ENCODE data around the gene PEX14. TPM values are rescaled to one million over a fixed set of nuclear protein-coding genes. Genes with fewer than 3 reads are reported as not detected.
"Not testable (repeated sequence)": the region's sequence is repeated elsewhere in the genome, so short reads cannot be mapped to it uniquely, and the experiment has no call there.

PEX14 gene
- total RNA-seq, 4 donors from 2014 or later = 10.1 to 22.7 (median 15.1) TPM

DNA sequence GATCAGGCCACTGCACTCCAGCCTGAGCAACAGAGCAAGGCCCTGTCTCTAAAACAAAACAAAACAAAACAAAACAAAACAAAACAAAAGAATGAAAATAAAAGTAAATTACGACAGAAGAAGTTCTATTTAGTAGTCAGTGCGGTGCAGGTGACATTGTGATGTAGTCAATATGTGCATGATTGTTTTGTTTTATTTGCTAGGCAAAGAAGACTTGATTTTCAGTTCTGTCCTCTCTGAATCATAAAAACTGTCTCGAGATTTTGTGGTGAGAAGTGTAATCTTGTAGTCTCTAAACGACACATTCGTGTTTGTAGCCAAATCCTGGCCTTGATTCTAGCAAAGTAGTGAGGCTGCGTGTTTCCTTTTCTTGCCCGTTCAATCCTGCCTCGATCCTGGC, 23.5 kb downstream of the PEX14 start:
- Histone ChIP-seq H3K27ac (no peak overlapping the region), H3K36me3 (peaks cover 0 to 14% of the 10 kb centered on the region in 2 donors), H3K9me3 (no peaks in the 10 kb centered on the region), H3K27me3 (no peaks in the 10 kb centered on the region), H3K4me1 (peaks cover 0 to 20% (median 9%) of the 10 kb centered on the region in 3 donors), H3K4me3 (no peak overlapping the region)
- 80 to 85% methylated on average over 8 of the region's 8 CpGs for WGBS, 2 donors (ENCODE audit: low coverage in 1 of 2)
- no peak for ATAC-seq
- TF ChIP-seq EP300 (IDR thresholded peaks at IDR 0.05) = no peak
- no peak for TF ChIP-seq POLR2AphosphoS5 (IDR thresholded peaks at IDR 0.05)
- no peak for TF ChIP-seq POLR2A (IDR thresholded peaks at IDR 0.05)
- TF ChIP-seq, protein P1, sequence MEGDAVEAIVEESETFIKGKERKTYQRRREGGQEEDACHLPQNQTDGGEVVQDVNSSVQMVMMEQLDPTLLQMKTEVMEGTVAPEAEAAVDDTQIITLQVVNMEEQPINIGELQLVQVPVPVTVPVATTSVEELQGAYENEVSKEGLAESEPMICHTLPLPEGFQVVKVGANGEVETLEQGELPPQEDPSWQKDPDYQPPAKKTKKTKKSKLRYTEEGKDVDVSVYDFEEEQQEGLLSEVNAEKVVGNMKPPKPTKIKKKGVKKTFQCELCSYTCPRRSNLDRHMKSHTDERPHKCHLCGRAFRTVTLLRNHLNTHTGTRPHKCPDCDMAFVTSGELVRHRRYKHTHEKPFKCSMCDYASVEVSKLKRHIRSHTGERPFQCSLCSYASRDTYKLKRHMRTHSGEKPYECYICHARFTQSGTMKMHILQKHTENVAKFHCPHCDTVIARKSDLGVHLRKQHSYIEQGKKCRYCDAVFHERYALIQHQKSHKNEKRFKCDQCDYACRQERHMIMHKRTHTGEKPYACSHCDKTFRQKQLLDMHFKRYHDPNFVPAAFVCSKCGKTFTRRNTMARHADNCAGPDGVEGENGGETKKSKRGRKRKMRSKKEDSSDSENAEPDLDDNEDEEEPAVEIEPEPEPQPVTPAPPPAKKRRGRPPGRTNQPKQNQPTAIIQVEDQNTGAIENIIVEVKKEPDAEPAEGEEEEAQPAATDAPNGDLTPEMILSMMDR (IDR thresholded peaks at IDR 0.05) = no peak

DNA sequence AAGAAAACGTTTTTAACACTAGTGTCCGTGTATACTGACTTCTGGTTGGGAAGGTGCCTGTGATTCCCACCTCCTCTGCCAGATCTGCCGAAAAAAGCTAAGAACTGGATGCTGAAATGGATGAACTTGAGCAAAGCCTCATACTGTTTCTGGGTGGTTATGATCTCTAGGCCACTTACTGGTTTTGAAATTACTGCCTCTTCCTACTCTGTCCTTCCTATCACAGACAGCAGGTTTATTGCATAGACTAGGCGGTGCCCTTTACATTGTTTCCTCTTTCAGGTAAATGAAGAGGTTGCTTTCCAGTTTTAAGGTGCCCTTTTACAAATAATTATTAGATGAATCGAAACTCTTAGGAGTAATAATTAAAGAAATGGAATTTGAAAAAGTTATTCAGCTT, 27.5 kb downstream of the PEX14 start:
- ATAC-seq = no peak
- Histone ChIP-seq H3K27me3 (no peaks in the 10 kb centered on the region), H3K4me3 (no peak overlapping the region), H3K27ac (no peak overlapping the region), H3K36me3 (peaks cover 0 to under 1% of the 10 kb centered on the region in 2 donors), H3K4me1 (peaks cover 0 to 4% (median 0%) of the 10 kb centered on the region in 3 donors), H3K9me3 (no peaks in the 10 kb centered on the region)
- 71 to 84% methylated on average over 5 of the region's 5 CpGs for WGBS, 2 donors (ENCODE audit: low coverage in 1 of 2)
- TF ChIP-seq POLR2AphosphoS5 (IDR thresholded peaks at IDR 0.05) (no peak), POLR2A (IDR thresholded peaks at IDR 0.05) (no peak), EP300 (IDR thresholded peaks at IDR 0.05) (no peak)
- TF ChIP-seq, protein P1 (IDR thresholded peaks at IDR 0.05) = no peak

DNA sequence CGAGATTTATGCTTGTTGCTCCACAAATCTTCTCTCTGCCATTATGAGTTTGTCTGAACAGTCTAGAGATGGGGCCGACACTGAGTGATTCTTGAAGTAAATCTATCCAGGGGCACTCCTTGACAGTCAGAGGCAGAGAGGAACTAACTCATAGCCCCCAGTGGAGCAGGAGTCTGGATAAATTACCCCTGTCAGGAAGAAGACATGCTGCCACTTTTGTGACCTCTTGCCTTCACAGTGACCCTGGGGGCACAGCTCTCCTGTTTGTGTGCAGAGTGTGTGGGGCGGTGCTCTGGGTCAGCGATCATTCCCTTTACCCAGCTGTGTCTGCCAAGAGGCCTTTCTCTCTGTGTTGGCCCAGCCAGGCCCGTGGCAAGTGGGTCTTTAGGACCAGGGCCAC, 29.5 kb downstream of the PEX14 start:
- H3K27me3 ChIP-seq = no peaks in the 10 kb centered on the region
- peaks cover 0 to 13% (median 0%) of the 10 kb centered on the region in 3 donors for H3K4me1 ChIP-seq
- H3K9me3 ChIP-seq = no peaks in the 10 kb centered on the region
- no peak for ATAC-seq
- no peak overlapping the region for H3K4me3 ChIP-seq
- 37 to 59% methylated on average over 2 to 5 of the region's 5 CpGs for WGBS, 2 donors (ENCODE audit: low coverage in 1 of 2)
- no peak overlapping the region for H3K27ac ChIP-seq
- TF ChIP-seq POLR2AphosphoS5 (IDR thresholded peaks at IDR 0.05) = no peak
- TF ChIP-seq, protein P1 (IDR thresholded peaks at IDR 0.05) = no peak
- no peak for TF ChIP-seq POLR2A (IDR thresholded peaks at IDR 0.05)
- no peak for TF ChIP-seq EP300 (IDR thresholded peaks at IDR 0.05)
- no peaks in the 10 kb centered on the region for H3K36me3 ChIP-seq

DNA sequence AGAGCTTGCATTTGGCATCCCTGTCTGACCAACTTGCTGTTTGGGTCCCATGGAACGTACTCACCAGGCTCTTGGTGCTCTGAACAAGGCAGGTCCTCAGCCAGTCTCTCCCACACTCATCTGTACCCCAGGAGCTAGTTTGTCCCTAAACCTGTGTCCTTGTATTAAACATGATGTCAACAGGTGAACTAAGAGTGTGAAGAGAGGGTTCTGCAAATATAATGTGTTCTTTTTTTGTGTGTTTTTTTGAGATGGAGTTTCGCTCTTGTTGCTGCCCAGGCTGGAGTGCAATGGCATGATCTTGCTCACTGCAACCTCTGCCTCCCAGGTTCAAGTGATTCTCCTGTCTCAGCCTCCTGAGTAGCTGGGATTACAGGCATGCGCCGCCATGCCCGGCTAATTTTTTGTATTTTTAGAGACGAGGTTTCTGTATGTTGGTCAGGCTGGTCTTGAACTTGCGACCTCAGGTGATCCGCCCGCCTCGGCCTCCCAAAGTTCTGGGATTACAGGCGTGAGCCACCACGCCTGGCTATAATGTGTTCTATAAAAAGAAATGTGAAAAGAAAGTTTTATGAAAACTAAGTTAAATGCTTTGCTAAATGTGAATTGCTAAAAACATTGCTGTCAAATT, 31.4 kb downstream of the PEX14 start:
- H3K27me3 ChIP-seq, H3K27ac ChIP-seq, H3K4me3 ChIP-seq, ATAC-seq, H3K36me3 ChIP-seq, H3K9me3 ChIP-seq: not testable (repeated sequence)
- WGBS, 2 donors (ENCODE audit: low coverage in 1 of 2) = 85 to 95% methylated on average over 3 to 7 of the region's 12 CpGs
- peaks cover 0 to 32% (median 7%) of the 10 kb centered on the region in 3 donors for H3K4me1 ChIP-seq

DNA sequence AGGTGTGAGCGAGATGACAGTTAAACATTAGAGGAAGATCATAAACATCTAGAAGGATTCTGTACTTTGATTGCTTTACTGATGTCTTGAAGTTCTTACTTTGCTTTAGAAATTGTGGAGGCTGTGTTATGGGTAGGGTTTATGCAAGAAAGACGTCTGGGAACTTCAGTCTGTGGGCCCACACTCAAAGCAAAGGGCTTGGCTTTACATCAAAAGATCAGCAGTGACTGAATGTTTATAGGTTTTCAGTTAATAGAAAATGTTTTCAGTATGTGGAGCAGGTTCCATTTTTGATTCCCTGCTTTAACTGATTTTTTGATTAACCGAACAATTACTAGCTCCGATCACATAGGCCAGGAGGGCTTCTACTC, 31.9 kb downstream of the PEX14 start:
- no peak for ATAC-seq
- H3K4me3 ChIP-seq = no peak overlapping the region
- H3K4me1 ChIP-seq = peaks cover 0 to 37% (median 7%) of the 10 kb centered on the region in 3 donors
- no peak for TF ChIP-seq POLR2AphosphoS5 (IDR thresholded peaks at IDR 0.05)
- TF ChIP-seq, protein P1 (IDR thresholded peaks at IDR 0.05) = no peak
- H3K27me3 ChIP-seq = no peaks in the 10 kb centered on the region
- H3K27ac ChIP-seq = no peak overlapping the region
- 67 to 85% methylated on average over 2 to 4 of the region's 4 CpGs for WGBS, 2 donors (ENCODE audit: low coverage in 1 of 2)
- no peaks in the 10 kb centered on the region for H3K9me3 ChIP-seq
- H3K36me3 ChIP-seq = no peaks in the 10 kb centered on the region

All from gastroesophageal sphincter (tissue), 4 donors.